K562 (cell line): ENCODE measurements around the gene RBKS. TPM values are rescaled to one million over a fixed set of nuclear protein-coding genes. Genes with fewer than 3 reads are reported as not detected.
"Not testable (repeated sequence)": the region's sequence is repeated elsewhere in the genome, so short reads cannot be mapped to it uniquely, and the experiment has no call there.

Experiments used
- ATAC-seq: fragments of 200-7000 bp; cut with Tn5 transposase; 3 replicates; pipeline ENCODE4 v1.9.1; 2020; ENCODE audit warnings: moderate library complexity
- BruUV-seq: library from RNA; stranded (reverse); fragments of 400-500 nt; replicated peaks from 2 replicates; lab custom pipeline; 2021; lab: Mats Ljungman, UMichigan
- CTCF ChIA-PET: fragments of 300-600 bp; formaldehyde crosslinking; extraction: SDS; loops from one replicate; lab custom pipeline; 2021; ENCODE audit warnings: low intra/inter-chr PET ratio; lab: Yijun Ruan, JAX
- POLR2A ChIA-PET: fragments of 300-600, 350-650 bp; sonication (Branson Sonifier 250); formaldehyde crosslinking; extraction: SDS; loops from one replicate; lab custom pipeline; 2021; ENCODE audit warnings: antibody characterized with exemption, inconsistent platforms; lab: Yijun Ruan, JAX
- DNase-seq, 4 experiments: peaks; one replicate each; pipeline versions ENCODE4 v3.0.0 to v3.0.0-alpha.2; 2011 to 2018; ENCODE audit warnings: low spot score in 3 of 4, mixed read lengths in 3 of 4; ENCODE audit errors: extremely low read depth in 1 of 4
- FAIRE-seq: peaks from 2 replicates; lab custom pipeline; 2011; peaks lifted over from hg19 to GRCh38; lab: Jason Lieb, UNC
- H2AFZ ChIP-seq: 2 replicates; pipeline ENCODE4 v1.6.0; 2011; ENCODE audit warnings: low read depth, low read length, control low read depth, inconsistent platforms
- H3K27ac ChIP-seq: fragments of 200-600 bp; 3 replicates; pipeline ENCODE4 v1.8.0; 2011; ENCODE audit warnings: low read depth, mild to moderate bottlenecking, control low read depth, inconsistent platforms, low read length, moderate library complexity, mixed read lengths; ENCODE audit errors: extremely low read depth
- H3K27me3 ChIP-seq, 2 experiments: fragments of 300-600 bp in 1 of 2; 2 replicates in 1 of 2; 3 replicates in 1 of 2; pipeline versions ENCODE4 v1.6.0 to v1.8.0; 2011; ENCODE audit warnings: inconsistent platforms in 2 of 2, low read length in 2 of 2, mild to moderate bottlenecking in 1 of 2, mixed read lengths in 1 of 2, moderate library complexity in 1 of 2; ENCODE audit not compliant: control insufficient read depth in 2 of 2, insufficient read depth in 2 of 2
- H3K36me3 ChIP-seq: fragments of 300-600 bp; 3 replicates; pipeline ENCODE4 v1.8.0; 2011; ENCODE audit warnings: mild to moderate bottlenecking, low read length, inconsistent platforms; ENCODE audit not compliant: control insufficient read depth, insufficient read depth
- H3K4me1 ChIP-seq, 2 experiments: fragments of 200-600 bp in 1 of 2; replicated peaks in 1 of 2; 2 replicates in 1 of 2; 3 replicates in 1 of 2; pipeline versions ENCODE4 v1.5.1 to v1.8.0; 2011; ENCODE audit warnings: inconsistent platforms in 2 of 2, low read length in 2 of 2, mild to moderate bottlenecking in 1 of 2, mixed read lengths in 1 of 2, moderate library complexity in 1 of 2; ENCODE audit not compliant: control insufficient read depth in 2 of 2, insufficient read depth in 2 of 2
- H3K4me2 ChIP-seq: 2 replicates; pipeline ENCODE4 v1.6.1; 2011; ENCODE audit warnings: low read length, control low read depth, inconsistent platforms, mixed read lengths; ENCODE audit not compliant: insufficient read depth
- H3K4me3 ChIP-seq: fragments of 200-600 bp; sonication (generic), shearing (Covaris generic); 2 replicates; pipeline ENCODE4 v1.5.1; 2016; ENCODE audit warnings: control low read depth, inconsistent platforms
- H3K79me2 ChIP-seq: fragments of 200-600 bp; 3 replicates; pipeline ENCODE4 v1.8.0; 2011; ENCODE audit warnings: low read length, inconsistent platforms; ENCODE audit not compliant: control insufficient read depth, insufficient read depth
- H3K9ac ChIP-seq, 2 experiments: 2 replicates each; pipeline versions ENCODE4 v1.6.0 to v1.6.1; 2011; ENCODE audit warnings: low read depth in 2 of 2, low read length in 2 of 2, control low read depth in 1 of 2, inconsistent platforms in 1 of 2, mild to moderate bottlenecking in 1 of 2, mixed read lengths in 1 of 2; ENCODE audit not compliant: insufficient read depth in 1 of 2
- H3K9me1 ChIP-seq: one replicate; pipeline ENCODE4 v1.6.0; 2011; ENCODE audit warnings: inconsistent platforms, mild to moderate bottlenecking, low read length, moderate library complexity; ENCODE audit not compliant: control insufficient read depth, insufficient read depth
- H3K9me3 ChIP-seq: replicated peaks from 2 replicates; pipeline ENCODE4 v1.5.1; 2011; ENCODE audit warnings: low read depth, low read length, inconsistent platforms; ENCODE audit not compliant: control insufficient read depth, insufficient read depth
- H4K20me1 ChIP-seq: replicated peaks from 2 replicates; pipeline ENCODE4 v1.6.1; 2011; ENCODE audit warnings: low read length, inconsistent platforms, mixed read lengths; ENCODE audit not compliant: control insufficient read depth, insufficient read depth
- NFIC ChIP-seq: fragments of 450-650 bp; IDR thresholded peaks from 2 replicates; pipeline ENCODE4 v1.6.1; 2017; ENCODE audit warnings: mild to moderate bottlenecking, inconsistent platforms
- NFIX ChIP-seq: fragments of 250-450 bp; sonication (Bioruptor Pico); IDR thresholded peaks from 2 replicates; pipeline ENCODE4 v1.4.0; 2020; ENCODE audit warnings: low read depth, mild to moderate bottlenecking, moderate library complexity
- WGBS: fragments of 100-300 bp; shearing (Covaris generic); methylation state at CpG from one replicate; pipeline ENCODE4 v1.1.6; 2016; ENCODE audit warnings: low coverage, mixed read lengths; ENCODE audit not compliant: insufficient coverage; ENCODE audit errors: missing lambda C conversion rate; 5-methylcytosine and 5-hydroxymethylcytosine counted together
- in situ Hi-C: fragments of 300-500 bp; cut with MboI; formaldehyde crosslinking; loops from 4 replicates; pipeline ENCODE4 v1.15.0; 2018; ENCODE audit warnings: inconsistent platforms, mixed read lengths
- intact Hi-C: fragments of 100-400 bp; cut with micrococcal nuclease; formaldehyde crosslinking; loops from 2 replicates; pipeline ENCODE4 v1.14.2; 2022
- polyA plus RNA-seq, 8 experiments: library from polyadenylated mRNA; depleted of rRNA in 4 of 8; stranded (reverse) in 5 of 8; unstranded in 3 of 8; fragments of >200 nt; fragmentation: Nextera tagmentation in 2 of 8; fragmentation: Illumina TruSeq in 1 of 8; extraction: Ambion mirVana in 2 of 8; extraction: Trizol in 1 of 8; gene quantifications; 2 replicates each; pipeline versions ENCODE4 v1.2.1 to v1.2.3, GENCODE V29; 2011 to 2014; ENCODE audit warnings: inconsistent platforms in 1 of 8, missing spikeins in 1 of 8
- total RNA-seq, 7 experiments: library from RNA; depleted of rRNA in 6 of 7; stranded (reverse); fragments of >200 nt in 6 of 7; fragmentation: Illumina TruSeq in 2 of 7; extraction: Trizol in 2 of 7; gene quantifications; 2 replicates each; pipeline versions ENCODE4 v1.2.1 to v1.2.3, GENCODE V29; 2011 to 2021; ENCODE audit warnings: low replicate concordance in 1 of 7
- TF ChIP-seq, protein P1 (sequence below), 2 experiments: fragments of 450-650 bp; IDR thresholded peaks; 2 replicates each; pipeline ENCODE4 v1.6.1; 2018; ENCODE audit warnings: mild to moderate bottlenecking in 2 of 2, low read depth in 1 of 2; ENCODE audit not compliant: partially characterized antibody in 2 of 2

Gene RBKS
- total and polyA plus RNA-seq, 9 of the 15 experiments (the other 6 are each of a cell fraction or from before 2014, with no cell fraction given): 0.06 to 0.39 (median 0.19) TPM

DNA sequence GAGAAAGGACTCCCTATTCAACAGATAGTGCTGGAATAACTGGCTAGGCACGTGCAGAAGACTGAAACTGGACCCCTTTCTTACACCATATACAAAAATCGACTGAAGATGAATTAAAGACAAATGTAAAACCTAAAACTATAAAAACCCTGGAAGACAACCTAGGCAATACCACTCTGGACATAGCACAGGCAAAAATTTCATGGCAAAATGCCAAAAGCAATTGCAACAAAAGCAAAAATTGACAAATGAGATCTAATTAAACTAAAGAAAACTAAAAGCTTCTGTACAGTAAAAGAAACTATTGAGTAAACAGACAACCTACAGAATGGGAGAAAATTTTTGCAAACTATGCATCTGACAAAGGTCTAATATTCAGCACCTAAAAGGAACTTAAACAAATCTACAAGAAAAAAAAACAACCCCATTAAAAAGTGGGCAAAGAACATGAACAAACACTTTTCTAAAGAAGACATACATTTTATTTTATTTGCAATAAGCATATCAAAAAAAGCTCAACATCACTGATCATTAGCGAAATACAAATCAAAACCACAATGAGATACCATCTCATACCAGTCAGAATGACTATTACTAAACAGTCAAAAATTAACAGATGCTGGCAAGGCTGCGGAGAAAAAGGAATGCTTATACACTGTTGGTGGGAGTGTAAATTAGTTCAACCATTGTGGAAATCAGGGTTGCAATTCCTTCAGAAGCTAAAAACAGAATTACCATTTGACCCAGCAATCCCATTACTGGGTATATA, 8.2 kb downstream of the RBKS start:
- ATAC-seq, DNase-seq, H4K20me1 ChIP-seq, H3K9me3 ChIP-seq, H3K79me2 ChIP-seq, CTCF ChIA-PET, H2AFZ ChIP-seq, H3K9ac ChIP-seq, in situ Hi-C loops, H3K9me1 ChIP-seq, H3K27ac ChIP-seq, H3K27me3 ChIP-seq, H3K4me2 ChIP-seq, FAIRE-seq, H3K4me3 ChIP-seq, BruUV-seq, intact Hi-C loops, H3K4me1 ChIP-seq, H3K36me3 ChIP-seq: not testable (repeated sequence)
- TF ChIP-seq, protein P1, sequence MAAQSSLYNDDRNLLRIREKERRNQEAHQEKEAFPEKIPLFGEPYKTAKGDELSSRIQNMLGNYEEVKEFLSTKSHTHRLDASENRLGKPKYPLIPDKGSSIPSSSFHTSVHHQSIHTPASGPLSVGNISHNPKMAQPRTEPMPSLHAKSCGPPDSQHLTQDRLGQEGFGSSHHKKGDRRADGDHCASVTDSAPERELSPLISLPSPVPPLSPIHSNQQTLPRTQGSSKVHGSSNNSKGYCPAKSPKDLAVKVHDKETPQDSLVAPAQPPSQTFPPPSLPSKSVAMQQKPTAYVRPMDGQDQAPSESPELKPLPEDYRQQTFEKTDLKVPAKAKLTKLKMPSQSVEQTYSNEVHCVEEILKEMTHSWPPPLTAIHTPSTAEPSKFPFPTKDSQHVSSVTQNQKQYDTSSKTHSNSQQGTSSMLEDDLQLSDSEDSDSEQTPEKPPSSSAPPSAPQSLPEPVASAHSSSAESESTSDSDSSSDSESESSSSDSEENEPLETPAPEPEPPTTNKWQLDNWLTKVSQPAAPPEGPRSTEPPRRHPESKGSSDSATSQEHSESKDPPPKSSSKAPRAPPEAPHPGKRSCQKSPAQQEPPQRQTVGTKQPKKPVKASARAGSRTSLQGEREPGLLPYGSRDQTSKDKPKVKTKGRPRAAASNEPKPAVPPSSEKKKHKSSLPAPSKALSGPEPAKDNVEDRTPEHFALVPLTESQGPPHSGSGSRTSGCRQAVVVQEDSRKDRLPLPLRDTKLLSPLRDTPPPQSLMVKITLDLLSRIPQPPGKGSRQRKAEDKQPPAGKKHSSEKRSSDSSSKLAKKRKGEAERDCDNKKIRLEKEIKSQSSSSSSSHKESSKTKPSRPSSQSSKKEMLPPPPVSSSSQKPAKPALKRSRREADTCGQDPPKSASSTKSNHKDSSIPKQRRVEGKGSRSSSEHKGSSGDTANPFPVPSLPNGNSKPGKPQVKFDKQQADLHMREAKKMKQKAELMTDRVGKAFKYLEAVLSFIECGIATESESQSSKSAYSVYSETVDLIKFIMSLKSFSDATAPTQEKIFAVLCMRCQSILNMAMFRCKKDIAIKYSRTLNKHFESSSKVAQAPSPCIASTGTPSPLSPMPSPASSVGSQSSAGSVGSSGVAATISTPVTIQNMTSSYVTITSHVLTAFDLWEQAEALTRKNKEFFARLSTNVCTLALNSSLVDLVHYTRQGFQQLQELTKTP (IDR thresholded peaks at IDR 0.05; ENCODE audit: low read depth in 1 of 2, partially characterized antibody in 2 of 2): peak in 1 of 2 experiments; percentile 93
- TF ChIP-seq NFIC (peak; percentile 90), NFIX (CRISPR knock-in tag) (0 out of 2 replicates have a peak, but pooled peaks have one; percentile 47)
- POLR2A ChIA-PET: interaction anchor here (0.6 kb wide), 1 partner anchor 272 kb away, joined by 3 read pairs; no protein-coding TSS in a partner anchor
- 3% methylated on average over 4 of the region's 4 CpGs for WGBS
